GM12891 (cell line): ENCODE results near the gene EMC10.

ENCODE experiments used
- PAX5 ChIP-seq: IDR thresholded peaks from 2 replicates; pipeline ENCODE4 v1.6.1; 2011; ENCODE audit warnings: low read length, moderate library complexity, mild to moderate bottlenecking; ENCODE audit not compliant: insufficient read depth, severe bottlenecking
- POLR2A ChIP-seq: IDR thresholded peaks from 2 replicates; pipeline ENCODE4 v1.6.1; 2011; ENCODE audit warnings: low read depth, low read length, control low read depth
- POLR2AphosphoS5 ChIP-seq: IDR thresholded peaks from 2 replicates; pipeline ENCODE4 v1.6.1; 2011; ENCODE audit warnings: low read depth, low read length, control low read depth
- TAF1 ChIP-seq: IDR thresholded peaks from 2 replicates; pipeline ENCODE4 v1.6.1; 2011; ENCODE audit warnings: low read depth, low read length, control low read depth

- TF ChIP-seq POLR2A (no peak), POLR2AphosphoS5 (no peak), TAF1 (no peak), PAX5 (no peak)
Measured at GRCh38 chr19:50481351-50482149, 5.2 kb downstream of the EMC10 start.
